H9 (cell line): ENCODE results near the gene EHD4. TPM values are rescaled to one million over a fixed set of nuclear protein-coding genes. Genes with fewer than 3 reads are reported as not detected.

ENCODE experiments used
- DNase-seq: peaks from one replicate; pipeline ENCODE4 v3.0.0-alpha.2; 2017
- H2AFZ ChIP-seq: one replicate; pipeline ENCODE4 v1.6.1; 2013; ENCODE audit warnings: mild to moderate bottlenecking, low read length, control low read depth, moderate library complexity
- H2AK5ac ChIP-seq: 2 replicates; pipeline ENCODE4 v1.6.1; 2013; ENCODE audit warnings: low read length, control low read depth, mixed read lengths; ENCODE audit not compliant: insufficient read length
- H2BK120ac ChIP-seq: one replicate; pipeline ENCODE4 v1.6.1; 2013; ENCODE audit warnings: low read depth, mild to moderate bottlenecking, low read length, control low read depth, inconsistent platforms; ENCODE audit not compliant: poor library complexity, severe bottlenecking
- H2BK12ac ChIP-seq: 2 replicates; pipeline ENCODE4 v1.6.1; 2013; ENCODE audit warnings: low read length, control low read depth, mixed read lengths, low read depth; ENCODE audit not compliant: insufficient read length
- H2BK15ac ChIP-seq: 2 replicates; pipeline ENCODE4 v1.6.1; 2013; ENCODE audit warnings: low read depth, low read length, control low read depth
- H2BK20ac ChIP-seq: one replicate; pipeline ENCODE4 v1.6.1; 2013; ENCODE audit warnings: low read depth, mild to moderate bottlenecking, low read length, control low read depth, inconsistent platforms; ENCODE audit not compliant: poor library complexity, severe bottlenecking
- H2BK5ac ChIP-seq: 2 replicates; pipeline ENCODE4 v1.6.1; 2013; ENCODE audit warnings: low read length, control low read depth, mixed read lengths; ENCODE audit not compliant: insufficient read length
- H3K14ac ChIP-seq: 2 replicates; pipeline ENCODE4 v1.6.1; 2013; ENCODE audit warnings: low read length, control low read depth; ENCODE audit not compliant: insufficient read depth
- H3K18ac ChIP-seq: 2 replicates; pipeline ENCODE4 v1.6.1; 2013; ENCODE audit warnings: low read depth, mild to moderate bottlenecking, mixed read lengths, low read length, control low read depth; ENCODE audit not compliant: insufficient read length
- H3K23ac ChIP-seq: 2 replicates; pipeline ENCODE4 v1.6.1; 2013; ENCODE audit warnings: low read length, control low read depth, mixed read lengths, low read depth; ENCODE audit not compliant: insufficient read length
- H3K23me2 ChIP-seq: 2 replicates; pipeline ENCODE4 v1.6.1; 2013; ENCODE audit warnings: low read depth, mild to moderate bottlenecking, mixed read lengths, low read length, control low read depth; ENCODE audit not compliant: insufficient read length, poor library complexity, severe bottlenecking
- H3K27ac ChIP-seq: 2 replicates; pipeline ENCODE4 v1.5.1; 2013; ENCODE audit warnings: low read length, control low read depth, mixed read lengths, low read depth; ENCODE audit not compliant: insufficient read length
- H3K27me3 ChIP-seq: 2 replicates; pipeline ENCODE4 v1.6.1; 2013; ENCODE audit warnings: low read length, control low read depth, inconsistent platforms; ENCODE audit not compliant: insufficient read depth
- H3K4ac ChIP-seq: 2 replicates; pipeline ENCODE4 v1.6.1; 2013; ENCODE audit warnings: low read depth, mild to moderate bottlenecking, control low read depth, inconsistent platforms, low read length, moderate library complexity
- H3K4me1 ChIP-seq: 2 replicates; pipeline ENCODE4 v1.6.1; 2013; ENCODE audit warnings: low read length, control low read depth, inconsistent platforms; ENCODE audit not compliant: insufficient read depth
- H3K4me2 ChIP-seq: 2 replicates; pipeline ENCODE4 v1.6.1; 2013; ENCODE audit warnings: low read length, control low read depth, mixed read lengths; ENCODE audit not compliant: insufficient read length, insufficient read depth
- H3K56ac ChIP-seq: 2 replicates; pipeline ENCODE4 v1.6.1; 2013; ENCODE audit warnings: low read depth, mild to moderate bottlenecking, mixed read lengths, low read length, control low read depth; ENCODE audit not compliant: insufficient read length
- H3K79me1 ChIP-seq: 2 replicates; pipeline ENCODE4 v1.6.1; 2013; ENCODE audit warnings: low read depth, mild to moderate bottlenecking, moderate library complexity, low read length, control low read depth, inconsistent platforms; ENCODE audit not compliant: insufficient read depth, poor library complexity, severe bottlenecking
- H3K79me2 ChIP-seq: 2 replicates; pipeline ENCODE4 v1.6.1; 2013; ENCODE audit warnings: low read length, control low read depth, inconsistent platforms; ENCODE audit not compliant: insufficient read depth
- H3K9ac ChIP-seq: 2 replicates; pipeline ENCODE4 v1.6.1; 2013; ENCODE audit warnings: low read length, control low read depth, mixed read lengths; ENCODE audit not compliant: insufficient read length; ENCODE audit errors: extremely low read depth
- H3K9me3 ChIP-seq: one replicate; pipeline ENCODE4 v1.6.1; 2013; ENCODE audit warnings: low read depth, low read length, inconsistent platforms; ENCODE audit not compliant: control insufficient read depth
- H3T11ph ChIP-seq: one replicate; pipeline ENCODE4 v1.6.1; 2013; ENCODE audit warnings: mild to moderate bottlenecking, low read length, control low read depth, inconsistent platforms
- H4K20me1 ChIP-seq: one replicate; pipeline ENCODE4 v1.6.1; 2013; ENCODE audit not compliant: control insufficient read depth, insufficient read length, insufficient read depth
- H4K5ac ChIP-seq: 2 replicates; pipeline ENCODE4 v1.6.1; 2013; ENCODE audit warnings: low read depth, mild to moderate bottlenecking, mixed read lengths, low read length, control low read depth; ENCODE audit not compliant: insufficient read length
- H4K8ac ChIP-seq: replicated peaks from 2 replicates; pipeline ENCODE4 v1.6.1; 2013; ENCODE audit warnings: low read length, control low read depth, mixed read lengths, low read depth; ENCODE audit not compliant: insufficient read length
- H4K91ac ChIP-seq: 2 replicates; pipeline ENCODE4 v1.6.1; 2013; ENCODE audit warnings: low read depth, mild to moderate bottlenecking, moderate library complexity, mixed read lengths, low read length, control low read depth; ENCODE audit not compliant: insufficient read length
- H3K27ac Mint-ChIP-seq, 3 experiments: 2 replicates in 2 of 3; 3 replicates in 1 of 3; pipeline ENCODE4 v1.8.0; 2020 to 2021; ENCODE audit warnings: mixed read lengths in 3 of 3, mild to moderate bottlenecking in 1 of 3, moderate library complexity in 1 of 3
- H3K27me3 Mint-ChIP-seq: 2 replicates; pipeline ENCODE4 v1.8.0; 2021; ENCODE audit warnings: low read depth, mild to moderate bottlenecking, moderate library complexity, mixed read lengths
- H3K36me3 Mint-ChIP-seq, 3 experiments: 2 replicates in 2 of 3; 3 replicates in 1 of 3; pipeline ENCODE4 v1.8.0; 2020 to 2021; ENCODE audit warnings: low read depth in 3 of 3, mixed read lengths in 3 of 3; ENCODE audit not compliant: insufficient read depth in 1 of 3
- H3K4me1 Mint-ChIP-seq, 2 experiments: 2 replicates each; pipeline ENCODE4 v1.8.0; 2020; ENCODE audit warnings: mixed read lengths in 2 of 2
- H3K4me3 Mint-ChIP-seq, 2 experiments: 2 replicates in 1 of 2; 3 replicates in 1 of 2; pipeline ENCODE4 v1.8.0; 2020 to 2021; ENCODE audit warnings: mild to moderate bottlenecking in 2 of 2, mixed read lengths in 2 of 2, moderate library complexity in 1 of 2
- H3K9me3 Mint-ChIP-seq, 2 experiments: 2 replicates in 1 of 2; 3 replicates in 1 of 2; pipeline ENCODE4 v1.8.0; 2020; ENCODE audit warnings: mild to moderate bottlenecking in 2 of 2, mixed read lengths in 2 of 2, moderate library complexity in 1 of 2
- CTCF ChIP-seq: fragments of 200-600 bp; sonication (generic); conservative IDR thresholded peaks from 3 replicates; pipeline ENCODE4 v1.8.0; 2021; ENCODE audit warnings: antibody characterized with exemption, mild to moderate bottlenecking
- WGBS: extraction: QIAGEN DNeasy Blood & Tissue Kit; methylation state at CpG from one replicate; pipeline ENCODE4 v1.1.7; 2013; ENCODE audit warnings: missing lambda C conversion rate, low lambda C conversion rate, mixed read lengths; ENCODE audit not compliant: insufficient read length; ENCODE audit errors: extremely low coverage; 5-methylcytosine and 5-hydroxymethylcytosine counted together
- total RNA-seq: library from RNA; stranded (reverse); gene quantifications from 2 replicates; pipeline ENCODE4 v1.2.1, GENCODE V29; 2021

Gene EHD4
- total RNA-seq, 1 experiment from 2014 or later, result 22.9 TPM

- H4K5ac ChIP-seq, result no peak overlapping the region
- DNase-seq, result no peak
Observed at GRCh38 chr15:41985236-41986160, 13.1 kb upstream of the EHD4 start.

More at GRCh38 chr15:41985236-41986160, 13.1 kb upstream of the EHD4 start:
- Histone ChIP-seq H3K56ac (no peak overlapping the region), H4K20me1 (no peaks in the 10 kb centered on the region), H2AFZ (no peak overlapping the region), H2BK15ac (no peak overlapping the region), H3K23me2 (no peaks in the 10 kb centered on the region), H3K18ac (no peak overlapping the region), H3K4me2 (no peak overlapping the region), H3K79me1 (no peaks in the 10 kb centered on the region), H3K9ac (no peak overlapping the region), H3K14ac (no peak overlapping the region), H2BK12ac (no peak overlapping the region), H2AK5ac (no peak overlapping the region), H2BK5ac (no peak overlapping the region), H3K79me2 (no peaks in the 10 kb centered on the region), H2BK120ac (no peak overlapping the region), H3K27me3 (no peaks in the 10 kb centered on the region), H3K4me1 (peaks cover 4% of the 10 kb centered on the region; the same call in 1 of the 2 replicates), H3K23ac (no peak overlapping the region), H3T11ph (no peak overlapping the region), H3K27ac (no peak overlapping the region), H3K9me3 (no peaks in the 10 kb centered on the region), H3K4ac (no peak overlapping the region), H4K91ac (no peak overlapping the region), H2BK20ac (no peak overlapping the region), H4K8ac (no peak overlapping the region)
- no CpG with 5 or more reads among the region's 19 CpGs for WGBS
- Mint-ChIP-seq H3K27ac (no peak overlapping the region), H3K9me3 (no peaks in the 10 kb centered on the region), H3K27me3 (peaks cover 2% of the 10 kb centered on the region), H3K4me3 (no peak overlapping the region), H3K4me1 (peaks cover 17% of the 10 kb centered on the region in 2 experiments), H3K36me3 (no peaks in the 10 kb centered on the region; a peak in 1 of 7 replicates)
- TF ChIP-seq CTCF, result no peak
